Natural killer cell (primary cell): ENCODE data around the gene MED20. TPM values are rescaled to one million over a fixed set of nuclear protein-coding genes. Genes with fewer than 3 reads are reported as not detected.
"Not testable (repeated sequence)": the region's sequence is repeated elsewhere in the genome, so short reads cannot be mapped to it uniquely, and the experiment has no call there.

Source experiments
- ATAC-seq, 3 donors: fragments of 150-1000 bp in 2 of 3; fragments of 200-7000 bp in 1 of 3; cut with Tn5 transposase; 1 replicate in 1 of 3; 2 replicates in 2 of 3; pipeline ENCODE4 v1.10.0; 2021; ENCODE audit warnings: mild to moderate bottlenecking in 2 of 3, moderate library complexity in 2 of 3
- DNase-seq, 2 donors: peaks; one replicate each; pipeline versions ENCODE4 v3.0.0 to v3.0.0-alpha.2; 2013 to 2021; ENCODE audit warnings: mixed read lengths in 1 of 2
- H3K27ac ChIP-seq: one replicate; pipeline ENCODE4 v1.5.1; 2013; ENCODE audit warnings: mild to moderate bottlenecking, low read length
- H3K27me3 ChIP-seq: one replicate; pipeline ENCODE4 v1.6.1; 2013; ENCODE audit warnings: low read length; ENCODE audit not compliant: control insufficient read depth, insufficient read depth
- H3K36me3 ChIP-seq: one replicate; pipeline ENCODE4 v1.6.1; 2013; ENCODE audit warnings: low read length; ENCODE audit not compliant: control insufficient read depth, insufficient read depth
- H3K4me1 ChIP-seq: one replicate; pipeline ENCODE4 v1.6.1; 2013; ENCODE audit warnings: low read length; ENCODE audit not compliant: control insufficient read depth, insufficient read depth
- H3K4me3 ChIP-seq: one replicate; pipeline ENCODE4 v1.5.1; 2013; ENCODE audit warnings: low read length
- H3K9me3 ChIP-seq: one replicate; pipeline ENCODE4 v1.6.1; 2013; ENCODE audit warnings: low read length; ENCODE audit not compliant: control insufficient read depth, insufficient read depth
- H3K27ac Mint-ChIP-seq, 2 donors: one replicate each; pipeline ENCODE4 v1.8.0; 2022; ENCODE audit warnings: mild to moderate bottlenecking in 2 of 2, mixed read lengths in 2 of 2, moderate library complexity in 1 of 2
- H3K27me3 Mint-ChIP-seq, 2 donors: one replicate each; pipeline ENCODE4 v1.8.0; 2022; ENCODE audit warnings: low read depth in 2 of 2, mixed read lengths in 2 of 2
- H3K36me3 Mint-ChIP-seq: one replicate; pipeline ENCODE4 v1.8.0; 2022; ENCODE audit warnings: mixed read lengths
- H3K4me1 Mint-ChIP-seq, 2 donors: one replicate each; pipeline ENCODE4 v1.8.0; 2022; ENCODE audit warnings: mixed read lengths in 2 of 2
- H3K4me3 Mint-ChIP-seq: one replicate; pipeline ENCODE4 v1.8.0; 2022; ENCODE audit warnings: mild to moderate bottlenecking, moderate library complexity, mixed read lengths
- H3K9me3 Mint-ChIP-seq, 2 donors: one replicate each; pipeline ENCODE4 v1.8.0; 2022; ENCODE audit warnings: mixed read lengths in 2 of 2
- CTCF ChIP-seq: fragments of 200-600 bp; IDR thresholded peaks from one replicate; pipeline ENCODE4 v1.8.0; 2022; ENCODE audit warnings: antibody characterized with exemption
- WGBS: methylation state at CpG from one replicate; pipeline ENCODE4 v1.1.7; 2013; ENCODE audit warnings: missing lambda C conversion rate; ENCODE audit not compliant: insufficient coverage; 5-methylcytosine and 5-hydroxymethylcytosine counted together
- intact Hi-C: fragments of 100-400 bp; cut with micrococcal nuclease; formaldehyde crosslinking; loops from one replicate; pipeline ENCODE4 v1.14.2; 2022
- total RNA-seq, 4 donors: library from RNA; stranded (reverse); fragments of 120-200 nt in 1 of 4; gene quantifications; one replicate each; pipeline versions ENCODE4 v1.2.3 to v1.2.4, GENCODE V29; 2013 to 2022

Gene MED20
- total RNA-seq, 3 donors from 2014 or later (not counting 1 experiment from before 2014, with no cell fraction given), result 6.4 to 15.2 (median 15.0) TPM

GRCh38 chr6:41954668-41955067 is 33.7 kb upstream of the MED20 start:
- H3K4me3 Mint-ChIP-seq, result no peak overlapping the region
- intact Hi-C loops, result no loop called here
- H3K4me3 ChIP-seq, result no peak overlapping the region
- H3K27ac ChIP-seq, result no peak overlapping the region
- H3K4me1 Mint-ChIP-seq, result peaks cover 48 to 67% of the 10 kb centered on the region in 2 donors
- DNase-seq (no peak), ATAC-seq (no peak)
- 100% methylated on average over 2 of the region's 2 CpGs for WGBS
- peak overlapping the region; percentile 50 to 71 for H3K27ac Mint-ChIP-seq
- peaks cover 28% of the 10 kb centered on the region for H3K4me1 ChIP-seq
- no peaks in the 10 kb centered on the region for H3K9me3 Mint-ChIP-seq
- peaks cover 17% of the 10 kb centered on the region for H3K36me3 ChIP-seq
- no peaks in the 10 kb centered on the region for H3K9me3 ChIP-seq
- no peaks in the 10 kb centered on the region for H3K27me3 Mint-ChIP-seq
- no peaks in the 10 kb centered on the region for H3K36me3 Mint-ChIP-seq
- H3K27me3 ChIP-seq, result no peaks in the 10 kb centered on the region
- TF ChIP-seq CTCF, result no peak

- Mint-ChIP-seq H3K4me1 (peaks cover 33 to 47% of the 10 kb centered on the region in 2 donors), H3K27me3 (no peaks in the 10 kb centered on the region), H3K27ac (peak overlapping the region; percentile 68 to 69), H3K4me3 (no peak overlapping the region), H3K36me3 (no peaks in the 10 kb centered on the region), H3K9me3 (no peaks in the 10 kb centered on the region)
- Histone ChIP-seq H3K36me3 (peaks cover 14% of the 10 kb centered on the region), H3K27ac (no peak overlapping the region), H3K4me3 (no peak overlapping the region), H3K27me3 (no peaks in the 10 kb centered on the region), H3K4me1 (peaks cover 16% of the 10 kb centered on the region), H3K9me3 (no peaks in the 10 kb centered on the region)
- TF ChIP-seq CTCF, result no peak
- 90% methylated on average over 10 of the region's 10 CpGs for WGBS
- DNase-seq, result no peak
- no peak for ATAC-seq
- intact Hi-C loops, result no loop called here
Observed at GRCh38 chr6:41947581-41948220, 26.8 kb upstream of the MED20 start.

- intact Hi-C loops, result no loop called here
- Mint-ChIP-seq H3K9me3 (no peaks in the 10 kb centered on the region), H3K27me3 (no peaks in the 10 kb centered on the region), H3K27ac (peak overlapping the region in 1 of 2 donors; percentile 46), H3K4me1 (peaks cover 48 to 60% of the 10 kb centered on the region in 2 donors), H3K4me3 (peak overlapping the region; percentile 28), H3K36me3 (no peaks in the 10 kb centered on the region)
- Histone ChIP-seq H3K9me3 (no peaks in the 10 kb centered on the region), H3K4me1 (peaks cover 41% of the 10 kb centered on the region), H3K36me3 (peaks cover 8% of the 10 kb centered on the region), H3K27ac (no peak overlapping the region), H3K27me3 (no peaks in the 10 kb centered on the region), H3K4me3 (no peak overlapping the region)
- TF ChIP-seq CTCF, result no peak
- DNase-seq (no peak), ATAC-seq (no peak)
Observed at GRCh38 chr6:41943456-41943855, 22.5 kb upstream of the MED20 start.

GRCh38 chr6:41942882-41943281 is 21.9 kb upstream of the MED20 start:
- H3K4me1 Mint-ChIP-seq, result peaks cover 49 to 62% of the 10 kb centered on the region in 2 donors

More at GRCh38 chr6:41942882-41943281, 21.9 kb upstream of the MED20 start:
- H3K36me3 ChIP-seq, ATAC-seq, H3K27ac ChIP-seq, H3K9me3 ChIP-seq, H3K9me3 Mint-ChIP-seq, intact Hi-C loops, H3K4me3 Mint-ChIP-seq, H3K27me3 ChIP-seq, H3K27me3 Mint-ChIP-seq, H3K4me3 ChIP-seq, H3K36me3 Mint-ChIP-seq, DNase-seq: not testable (repeated sequence)
- H3K27ac Mint-ChIP-seq, result peak overlapping the region; percentile 88 to 90
- 93% methylated on average over 10 of the region's 14 CpGs for WGBS
- H3K4me1 ChIP-seq, result peaks cover 47% of the 10 kb centered on the region
